Astrocyte (in vitro differentiated cells and primary cell): ENCODE data around the gene TMEM130. TPM values are rescaled to one million over a fixed set of nuclear protein-coding genes. Genes with fewer than 3 reads are reported as not detected.

Experiments
- DNase-seq: peaks from one replicate; pipeline ENCODE4 v3.0.0-alpha.2; 2010; ENCODE audit warnings: low read depth
- FAIRE-seq: peaks from 2 replicates; lab custom pipeline; 2011; peaks lifted over from hg19 to GRCh38; lab: Jason Lieb, UNC
- H2AFZ ChIP-seq: 2 replicates; pipeline ENCODE4 v1.6.0; 2012; ENCODE audit warnings: low read depth, low read length, inconsistent platforms
- H3K27ac ChIP-seq: 2 replicates; pipeline ENCODE4 v1.5.1; 2011; ENCODE audit warnings: low read depth, low read length, inconsistent platforms
- H3K27me3 ChIP-seq: 2 replicates; pipeline ENCODE4 v1.6.0; 2011; ENCODE audit warnings: low read length, inconsistent platforms; ENCODE audit not compliant: insufficient read depth
- H3K36me3 ChIP-seq: 2 replicates; pipeline ENCODE4 v1.5.1; 2011; ENCODE audit warnings: low read length, inconsistent platforms; ENCODE audit not compliant: insufficient read depth
- H3K4me1 ChIP-seq: 2 replicates; pipeline ENCODE4 v1.5.1; 2011; ENCODE audit warnings: low read length, inconsistent platforms; ENCODE audit not compliant: insufficient read depth
- H3K4me2 ChIP-seq: 2 replicates; pipeline ENCODE4 v1.6.0; 2012; ENCODE audit warnings: low read length, inconsistent platforms
- H3K4me3 ChIP-seq: 2 replicates; pipeline ENCODE4 v1.5.1; 2011; ENCODE audit warnings: low read depth, mild to moderate bottlenecking, low read length, inconsistent platforms; ENCODE audit not compliant: insufficient read depth
- H3K79me2 ChIP-seq: 2 replicates; pipeline ENCODE4 v1.6.0; 2012; ENCODE audit warnings: mild to moderate bottlenecking, low read length, inconsistent platforms; ENCODE audit not compliant: insufficient read depth
- H3K9ac ChIP-seq: 2 replicates; pipeline ENCODE4 v1.6.0; 2012; ENCODE audit warnings: mild to moderate bottlenecking, low read length, inconsistent platforms
- H3K9me3 ChIP-seq: 2 replicates; pipeline ENCODE4 v1.5.1; 2012; ENCODE audit warnings: low read depth, mild to moderate bottlenecking, low read length, inconsistent platforms; ENCODE audit not compliant: insufficient read depth
- H4K20me1 ChIP-seq: 2 replicates; pipeline ENCODE4 v1.6.0; 2012; ENCODE audit warnings: low read length, inconsistent platforms; ENCODE audit not compliant: insufficient read depth
- H3K27ac Mint-ChIP-seq: one replicate; pipeline ENCODE4 v1.8.0; 2021; ENCODE audit warnings: mild to moderate bottlenecking, mixed read lengths; ENCODE audit not compliant: unreplicated experiment
- H3K27me3 Mint-ChIP-seq: one replicate; pipeline ENCODE4 v1.8.0; 2021; ENCODE audit warnings: low read depth, mixed read lengths; ENCODE audit not compliant: unreplicated experiment
- H3K36me3 Mint-ChIP-seq: one replicate; pipeline ENCODE4 v1.8.0; 2021; ENCODE audit warnings: low read depth, mixed read lengths; ENCODE audit not compliant: unreplicated experiment
- H3K4me1 Mint-ChIP-seq: one replicate; pipeline ENCODE4 v1.8.0; 2021; ENCODE audit warnings: low read depth, mixed read lengths; ENCODE audit not compliant: unreplicated experiment
- H3K4me3 Mint-ChIP-seq: one replicate; pipeline ENCODE4 v1.8.0; 2021; ENCODE audit warnings: mild to moderate bottlenecking, moderate library complexity, mixed read lengths; ENCODE audit not compliant: unreplicated experiment
- H3K9me3 Mint-ChIP-seq: one replicate; pipeline ENCODE4 v1.8.0; 2021; ENCODE audit warnings: mild to moderate bottlenecking, mixed read lengths; ENCODE audit not compliant: unreplicated experiment
- EZH2 ChIP-seq: IDR thresholded peaks from 2 replicates; pipeline ENCODE4 v1.6.1; 2012; ENCODE audit warnings: mild to moderate bottlenecking, low read length, inconsistent platforms; ENCODE audit not compliant: insufficient read depth
- total RNA-seq: library from RNA; stranded (reverse); gene quantifications from 2 replicates; pipeline ENCODE4 v1.2.1, GENCODE V29; 2021
- TF ChIP-seq, protein P1 (sequence below): IDR thresholded peaks from 2 replicates; pipeline ENCODE4 v1.5.1; 2011; ENCODE audit warnings: low read depth, mild to moderate bottlenecking, inconsistent platforms, low read length, moderate library complexity; ENCODE audit not compliant: insufficient read depth

The TMEM130 gene
- total RNA-seq, 1 donor from 2014 or later, result 12.4 TPM

DNA sequence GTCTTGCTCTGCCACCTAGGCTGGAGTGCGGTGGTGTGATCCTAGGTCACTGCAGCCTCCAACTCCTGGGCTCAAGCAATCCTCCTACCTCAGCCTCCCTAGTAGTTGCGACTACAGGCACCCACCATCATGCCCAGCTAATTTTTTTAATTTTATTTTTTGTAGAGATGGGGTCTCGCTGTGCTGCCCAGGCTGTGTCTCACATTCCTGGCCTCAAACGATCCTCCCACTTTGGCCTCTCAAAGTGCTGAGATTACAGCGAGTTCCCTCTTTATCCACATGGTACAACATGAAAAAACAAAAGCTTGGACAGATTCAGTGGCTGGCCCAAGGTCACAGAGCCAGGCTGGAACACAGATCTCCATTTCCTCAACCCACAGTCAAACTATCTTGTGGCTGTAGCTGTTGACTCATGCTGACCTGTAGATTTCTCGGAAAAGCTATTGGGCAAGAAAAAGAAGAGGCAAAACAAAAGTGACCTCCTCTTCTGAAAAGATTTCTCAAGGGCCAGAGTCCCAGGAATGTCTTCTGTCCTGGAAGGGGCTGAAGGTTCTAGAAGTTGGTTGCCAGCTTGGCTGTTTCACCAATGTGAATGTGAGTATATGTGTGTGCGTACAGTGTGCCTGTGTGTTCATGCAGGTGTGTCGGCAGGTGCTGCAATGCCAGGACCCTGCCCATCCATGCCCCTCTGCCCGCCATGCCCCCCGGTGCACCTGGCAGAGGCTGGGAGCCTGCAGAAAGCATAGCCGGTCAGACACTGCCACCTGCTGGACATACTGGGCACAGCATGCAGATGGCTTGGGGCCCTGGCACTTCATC is 28.4 kb downstream of the TMEM130 start:
- DNase-seq (peak; percentile 81), FAIRE-seq (no peak)
- no peaks in the 10 kb centered on the region for H3K9me3 Mint-ChIP-seq
- Histone ChIP-seq H2AFZ (no peak overlapping the region), H3K9ac (no peak overlapping the region), H3K4me1 (peaks cover 18% of the 10 kb centered on the region), H3K36me3 (no peaks in the 10 kb centered on the region), H3K79me2 (no peaks in the 10 kb centered on the region), H4K20me1 (no peaks in the 10 kb centered on the region), H3K27me3 (no peaks in the 10 kb centered on the region), H3K4me2 (peak overlapping the region; percentile 57), H3K9me3 (no peaks in the 10 kb centered on the region), H3K27ac (no peak overlapping the region), H3K4me3 (no peak overlapping the region)
- H3K27me3 Mint-ChIP-seq, result peaks cover 18% of the 10 kb centered on the region
- H3K4me1 Mint-ChIP-seq, result peaks cover 2% of the 10 kb centered on the region
- TF ChIP-seq, protein P1, sequence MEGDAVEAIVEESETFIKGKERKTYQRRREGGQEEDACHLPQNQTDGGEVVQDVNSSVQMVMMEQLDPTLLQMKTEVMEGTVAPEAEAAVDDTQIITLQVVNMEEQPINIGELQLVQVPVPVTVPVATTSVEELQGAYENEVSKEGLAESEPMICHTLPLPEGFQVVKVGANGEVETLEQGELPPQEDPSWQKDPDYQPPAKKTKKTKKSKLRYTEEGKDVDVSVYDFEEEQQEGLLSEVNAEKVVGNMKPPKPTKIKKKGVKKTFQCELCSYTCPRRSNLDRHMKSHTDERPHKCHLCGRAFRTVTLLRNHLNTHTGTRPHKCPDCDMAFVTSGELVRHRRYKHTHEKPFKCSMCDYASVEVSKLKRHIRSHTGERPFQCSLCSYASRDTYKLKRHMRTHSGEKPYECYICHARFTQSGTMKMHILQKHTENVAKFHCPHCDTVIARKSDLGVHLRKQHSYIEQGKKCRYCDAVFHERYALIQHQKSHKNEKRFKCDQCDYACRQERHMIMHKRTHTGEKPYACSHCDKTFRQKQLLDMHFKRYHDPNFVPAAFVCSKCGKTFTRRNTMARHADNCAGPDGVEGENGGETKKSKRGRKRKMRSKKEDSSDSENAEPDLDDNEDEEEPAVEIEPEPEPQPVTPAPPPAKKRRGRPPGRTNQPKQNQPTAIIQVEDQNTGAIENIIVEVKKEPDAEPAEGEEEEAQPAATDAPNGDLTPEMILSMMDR, result peak; percentile 83
- TF ChIP-seq EZH2, result no peak
- no peak overlapping the region for H3K4me3 Mint-ChIP-seq
- no peaks in the 10 kb centered on the region for H3K36me3 Mint-ChIP-seq
- peak overlapping the region; percentile 6 for H3K27ac Mint-ChIP-seq

DNA sequence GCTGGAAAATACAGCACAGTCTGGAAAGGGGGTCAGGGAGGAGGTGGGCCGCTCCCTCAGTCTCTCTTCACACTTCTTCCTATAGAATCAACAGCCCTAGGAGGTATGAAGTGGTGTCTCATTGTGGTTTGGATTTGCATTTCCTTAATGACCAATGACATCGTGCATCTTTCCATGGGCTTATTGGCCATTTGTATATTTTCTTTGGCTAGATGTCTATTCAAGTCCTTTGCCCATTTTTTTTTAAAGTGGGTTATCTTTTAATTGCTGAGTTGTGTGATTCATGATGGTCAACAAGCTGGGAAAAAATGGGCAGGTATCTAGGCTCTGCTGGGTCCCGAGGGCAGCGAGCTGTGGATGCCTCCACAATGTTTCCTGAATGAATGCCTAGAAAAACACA is 29.1 kb downstream of the TMEM130 start:
- Mint-ChIP-seq H3K4me1 (peaks cover 2% of the 10 kb centered on the region), H3K9me3 (no peaks in the 10 kb centered on the region), H3K36me3 (no peaks in the 10 kb centered on the region), H3K27ac (no peak overlapping the region), H3K4me3 (no peak overlapping the region), H3K27me3 (peaks cover 18% of the 10 kb centered on the region)
- FAIRE-seq, result no peak
- no peak for TF ChIP-seq EZH2
- TF ChIP-seq, protein P1, result no peak
- DNase-seq, result peak; percentile 70
- Histone ChIP-seq H3K79me2 (no peaks in the 10 kb centered on the region), H4K20me1 (no peaks in the 10 kb centered on the region), H3K4me3 (no peak overlapping the region), H3K9me3 (no peaks in the 10 kb centered on the region), H3K4me2 (peak overlapping the region; percentile 2), H2AFZ (no peak overlapping the region), H3K4me1 (peaks cover 18% of the 10 kb centered on the region), H3K27me3 (no peaks in the 10 kb centered on the region), H3K36me3 (no peaks in the 10 kb centered on the region), H3K27ac (no peak overlapping the region), H3K9ac (no peak overlapping the region)

DNA sequence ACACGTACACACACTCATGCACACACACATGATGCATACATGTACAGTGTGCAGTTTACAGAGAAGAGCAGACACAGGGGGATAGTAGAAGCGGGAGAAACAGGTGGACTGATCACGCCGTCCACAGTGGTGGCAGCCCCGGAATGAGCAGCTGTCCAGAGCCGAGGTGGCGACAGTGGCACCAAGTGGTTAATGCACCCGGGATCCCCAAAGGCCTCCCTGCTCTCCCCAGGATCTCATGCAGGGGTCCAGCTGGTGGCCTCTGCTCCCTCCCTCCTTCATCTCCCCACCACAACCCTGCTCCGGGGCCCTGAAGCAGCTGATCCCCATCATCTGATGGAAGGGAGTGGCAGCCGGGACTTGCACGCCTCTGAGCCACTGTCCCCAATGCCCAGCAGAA is 29.7 kb downstream of the TMEM130 start:
- Histone ChIP-seq H4K20me1 (no peaks in the 10 kb centered on the region), H3K27me3 (no peaks in the 10 kb centered on the region), H3K27ac (no peak overlapping the region), H2AFZ (no peak overlapping the region), H3K4me1 (peaks cover 18% of the 10 kb centered on the region), H3K4me3 (no peak overlapping the region), H3K9me3 (no peaks in the 10 kb centered on the region), H3K79me2 (no peaks in the 10 kb centered on the region), H3K4me2 (no peak overlapping the region), H3K9ac (no peak overlapping the region), H3K36me3 (no peaks in the 10 kb centered on the region)
- TF ChIP-seq EZH2, result no peak
- TF ChIP-seq, protein P1, result no peak
- H3K4me1 Mint-ChIP-seq, result peaks cover 2% of the 10 kb centered on the region
- no peak for DNase-seq
- H3K36me3 Mint-ChIP-seq, result no peaks in the 10 kb centered on the region
- no peaks in the 10 kb centered on the region for H3K9me3 Mint-ChIP-seq
- peaks cover 21% of the 10 kb centered on the region for H3K27me3 Mint-ChIP-seq
- no peak overlapping the region for H3K4me3 Mint-ChIP-seq
- no peak overlapping the region for H3K27ac Mint-ChIP-seq
- FAIRE-seq, result no peak
